HPDE6-E6E7 (cell line): ENCODE data around the gene LPCAT3.
"Not testable (repeated sequence)": the region's sequence is repeated elsewhere in the genome, so short reads cannot be mapped to it uniquely, and the experiment has no call there.

Experiments used
- DNase-seq: peaks from one replicate; pipeline ENCODE4 v3.0.0; 2011; ENCODE audit warnings: missing footprints; ENCODE audit errors: extremely low spot score

Gene LPCAT3

GRCh38 chr12:7018350-7019042 is at the start of gene LPCAT3:
Gene LPCAT3, minus strand, starts transcription at chr12:7018476. Its CDS starts 52 bp downstream, at chr12:7018424.
- DNase-seq, result peak; percentile 95

- no peak for DNase-seq
Observed at GRCh38 chr12:7067096-7067495, 48.8 kb upstream of the LPCAT3 start.

- no peak for DNase-seq
Observed at GRCh38 chr12:7066596-7066995, 48.3 kb upstream of the LPCAT3 start.

- no peak for DNase-seq
Observed at GRCh38 chr12:7065073-7065623, 46.9 kb upstream of the LPCAT3 start.

- DNase-seq, result no peak
Observed at GRCh38 chr12:7064516-7064915, 46.2 kb upstream of the LPCAT3 start.

GRCh38 chr12:7061596-7061995 is 43.3 kb upstream of the LPCAT3 start:
- no peak for DNase-seq

- no peak for DNase-seq
Observed at GRCh38 chr12:7061138-7061537, 42.9 kb upstream of the LPCAT3 start.

- peak; percentile 85 for DNase-seq
Observed at GRCh38 chr12:7060353-7060954, 42.2 kb upstream of the LPCAT3 start, which contains the start of gene C1S. Gene C1S, plus strand, starts transcription at chr12:7060718. Its CDS starts 1,195 bp downstream, at chr12:7061913.

- DNase-seq, result no peak
Observed at GRCh38 chr12:7059780-7060179, 41.5 kb upstream of the LPCAT3 start.

DNA sequence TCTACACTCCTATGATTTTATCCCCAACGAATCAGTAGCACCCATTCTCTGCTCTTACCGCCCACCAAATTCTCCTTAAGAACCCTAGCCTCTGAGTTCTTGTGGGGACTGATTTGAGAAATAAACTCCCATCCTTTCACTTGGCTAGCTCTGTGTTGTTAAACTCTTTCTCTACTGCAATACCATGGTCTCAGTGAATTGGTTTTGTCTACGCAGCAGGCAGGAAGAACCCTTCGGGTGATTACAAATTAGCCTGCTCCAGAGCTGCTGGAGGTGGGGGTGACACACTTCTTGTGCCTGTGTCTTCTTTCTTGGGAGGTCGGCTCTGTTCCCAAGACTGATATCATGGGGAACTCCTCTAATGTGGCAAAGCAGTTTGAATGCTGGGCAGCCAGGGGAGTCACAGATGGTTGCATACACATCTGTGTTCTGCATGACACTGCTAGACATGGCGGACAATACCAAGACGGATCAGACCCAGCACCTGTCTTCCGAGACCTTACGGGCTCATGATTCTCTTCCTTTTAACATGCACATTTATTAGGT is 40.6 kb upstream of the LPCAT3 start:
- DNase-seq, result no peak

- no peak for DNase-seq
Observed at GRCh38 chr12:7058163-7058845, 40.0 kb upstream of the LPCAT3 start.

GRCh38 chr12:7055736-7056135 is 37.5 kb upstream of the LPCAT3 start:
- not testable (repeated sequence) for DNase-seq

DNA sequence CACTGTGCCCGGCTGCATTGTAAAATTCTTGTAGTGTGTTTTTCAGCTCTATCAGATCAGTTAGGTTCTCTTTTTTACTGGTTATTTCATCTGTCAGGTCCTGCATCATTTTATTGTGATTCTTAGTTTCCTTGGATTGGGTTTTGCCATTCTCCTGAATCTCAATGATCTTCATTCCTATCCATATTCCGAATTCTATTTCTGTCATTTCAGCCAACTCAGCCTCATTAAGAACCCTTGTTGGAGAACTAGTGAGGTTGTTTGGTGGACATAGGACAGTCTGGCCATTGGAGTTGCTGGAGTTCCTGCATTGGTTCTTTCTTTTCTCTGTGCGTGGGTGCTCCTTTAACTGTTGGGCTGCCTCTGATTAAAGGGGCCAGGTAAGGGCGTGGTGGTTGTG is 36.6 kb upstream of the LPCAT3 start:
- no peak for DNase-seq

DNA sequence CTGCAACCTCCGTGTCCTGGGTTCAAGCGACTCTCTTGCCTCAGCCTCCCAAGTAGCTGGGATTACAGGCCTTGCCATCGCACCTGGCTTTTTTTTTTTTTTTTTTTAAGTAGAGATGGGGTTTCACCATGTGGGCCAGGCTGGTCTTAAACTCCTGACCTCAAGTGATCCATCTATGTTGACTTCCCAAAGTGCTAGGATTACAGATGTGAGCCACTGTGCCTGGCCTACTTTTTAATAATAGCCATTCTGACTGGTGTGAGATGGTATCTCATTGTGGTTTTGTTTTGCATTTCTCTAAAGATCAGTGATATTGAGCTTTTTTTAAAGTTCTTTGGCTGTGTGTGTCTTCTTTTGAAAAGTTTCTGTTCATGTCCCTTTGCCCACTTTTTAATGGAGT is 31.7 kb upstream of the LPCAT3 start:
- DNase-seq, result not testable (repeated sequence)

DNA sequence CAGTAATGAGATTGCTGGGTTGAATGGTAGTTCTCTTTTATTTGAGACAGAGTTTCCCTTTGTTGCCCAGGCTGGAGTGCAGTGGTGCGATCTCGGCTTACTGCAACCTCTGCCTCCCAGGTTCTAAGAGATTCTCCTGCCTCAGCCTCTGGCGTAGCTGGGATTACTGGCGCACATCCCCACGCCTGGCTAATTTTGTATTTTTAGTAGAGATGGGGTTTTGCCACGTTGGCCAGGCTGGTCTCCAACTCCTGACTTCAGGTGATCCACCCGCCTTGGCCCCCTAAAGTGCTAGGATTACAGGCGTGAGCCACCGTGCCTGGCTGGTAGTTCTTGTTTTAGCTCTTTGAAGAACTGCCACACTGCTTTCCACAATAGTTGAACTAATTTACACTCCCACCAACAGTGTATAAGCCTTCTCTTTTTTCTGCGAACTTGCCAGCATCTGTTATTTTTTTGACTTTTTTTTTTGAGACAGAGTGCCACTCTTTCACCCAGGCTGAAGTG is 31.2 kb upstream of the LPCAT3 start:
- DNase-seq, result not testable (repeated sequence)

- DNase-seq, result no peak
Observed at GRCh38 chr12:7047306-7047705, 29.0 kb upstream of the LPCAT3 start.

DNA sequence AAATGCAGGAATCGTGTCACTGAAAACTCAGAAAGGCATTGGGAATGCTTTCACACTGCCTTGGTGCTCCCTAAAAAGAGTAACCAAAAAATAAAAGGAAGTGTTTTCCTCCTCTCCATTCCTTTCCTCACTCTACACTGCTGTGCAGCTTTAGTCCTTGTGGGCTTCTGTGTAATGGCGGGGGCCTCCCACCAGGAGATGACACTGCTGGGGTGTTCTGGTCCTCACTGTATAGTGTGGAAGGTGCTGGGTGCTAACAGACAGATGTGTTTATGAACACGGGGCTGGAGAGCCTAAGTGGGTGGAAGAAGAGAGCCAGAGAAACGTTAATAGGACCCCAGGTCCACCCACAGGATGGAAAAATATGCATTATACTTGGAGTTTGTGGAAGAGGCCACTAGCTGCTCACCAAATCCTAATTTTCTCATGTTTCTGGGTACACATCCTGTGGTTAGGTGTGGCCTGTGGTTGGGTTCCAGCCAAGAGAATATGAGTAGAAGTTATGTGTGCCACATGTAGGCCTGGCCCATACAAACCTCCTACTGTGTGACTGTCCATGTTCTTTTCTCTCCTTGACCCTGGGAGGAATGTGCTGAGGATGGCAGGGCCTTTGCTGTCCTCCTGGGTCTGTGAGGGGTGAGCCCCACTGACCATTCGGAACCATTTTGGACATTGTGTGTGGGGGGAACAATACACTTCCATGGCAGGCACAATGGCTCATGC is 28.3 kb upstream of the LPCAT3 start:
- no peak for DNase-seq

- DNase-seq, result no peak
Observed at GRCh38 chr12:7045913-7046312, 27.6 kb upstream of the LPCAT3 start.

GRCh38 chr12:7042842-7043241 is 24.6 kb upstream of the LPCAT3 start:
- no peak for DNase-seq

DNA sequence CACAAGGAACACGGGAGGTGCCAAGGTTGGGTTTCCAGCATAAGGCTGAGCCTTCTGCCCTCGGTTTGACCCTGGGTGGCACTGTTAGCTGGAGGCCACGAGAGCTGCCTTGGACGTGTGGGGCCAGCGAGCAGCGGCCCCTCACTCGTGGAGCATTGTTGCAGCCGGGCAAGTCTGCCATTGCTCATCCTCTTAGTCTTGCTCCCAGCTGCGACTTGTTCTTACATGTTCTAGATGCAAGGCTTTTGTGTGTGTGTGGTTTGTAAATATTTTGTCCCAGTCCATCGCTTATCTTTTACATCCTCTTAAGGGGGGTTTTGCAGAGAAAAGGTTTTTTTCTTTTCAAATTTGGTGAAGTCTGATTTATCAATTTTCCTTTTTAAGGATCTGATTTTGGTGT is 21.1 kb upstream of the LPCAT3 start:
- peak; percentile 71 for DNase-seq

GRCh38 chr12:7038591-7038990 is 20.3 kb upstream of the LPCAT3 start:
- DNase-seq, result no peak
